Effector memory CD8-positive, alpha-beta T cell (primary cell): Measurements from ENCODE around the gene FAM89B.

Experiments used
- ATAC-seq: fragments of 150-1000 bp; cut with Tn5 transposase; replicated peaks from 2 replicates; pipeline ENCODE4 v1.10.0; 2021; ENCODE audit warnings: mild to moderate bottlenecking, moderate library complexity
- DNase-seq, 3 experiments: peaks; one replicate each; pipeline ENCODE4 v3.0.0; 2021
- H3K27ac Mint-ChIP-seq, 2 donors: one replicate each; pipeline ENCODE4 v1.8.0; 2022; ENCODE audit warnings: mild to moderate bottlenecking in 2 of 2, mixed read lengths in 2 of 2, moderate library complexity in 2 of 2
- H3K27me3 Mint-ChIP-seq, 2 donors: one replicate each; pipeline ENCODE4 v1.8.0; 2022; ENCODE audit warnings: mixed read lengths in 2 of 2
- H3K36me3 Mint-ChIP-seq: one replicate; pipeline ENCODE4 v1.8.0; 2022; ENCODE audit warnings: mild to moderate bottlenecking, moderate library complexity, mixed read lengths; ENCODE audit not compliant: insufficient read depth
- H3K4me1 Mint-ChIP-seq, 2 donors: one replicate each; pipeline ENCODE4 v1.8.0; 2022; ENCODE audit warnings: low read depth in 2 of 2, mixed read lengths in 2 of 2
- H3K4me3 Mint-ChIP-seq, 2 donors: one replicate each; pipeline ENCODE4 v1.8.0; 2022; ENCODE audit warnings: mild to moderate bottlenecking in 2 of 2, mixed read lengths in 2 of 2, moderate library complexity in 2 of 2
- H3K9me3 Mint-ChIP-seq, 2 donors: one replicate each; pipeline ENCODE4 v1.8.0; 2022; ENCODE audit warnings: mixed read lengths in 2 of 2

Gene FAM89B

DNA sequence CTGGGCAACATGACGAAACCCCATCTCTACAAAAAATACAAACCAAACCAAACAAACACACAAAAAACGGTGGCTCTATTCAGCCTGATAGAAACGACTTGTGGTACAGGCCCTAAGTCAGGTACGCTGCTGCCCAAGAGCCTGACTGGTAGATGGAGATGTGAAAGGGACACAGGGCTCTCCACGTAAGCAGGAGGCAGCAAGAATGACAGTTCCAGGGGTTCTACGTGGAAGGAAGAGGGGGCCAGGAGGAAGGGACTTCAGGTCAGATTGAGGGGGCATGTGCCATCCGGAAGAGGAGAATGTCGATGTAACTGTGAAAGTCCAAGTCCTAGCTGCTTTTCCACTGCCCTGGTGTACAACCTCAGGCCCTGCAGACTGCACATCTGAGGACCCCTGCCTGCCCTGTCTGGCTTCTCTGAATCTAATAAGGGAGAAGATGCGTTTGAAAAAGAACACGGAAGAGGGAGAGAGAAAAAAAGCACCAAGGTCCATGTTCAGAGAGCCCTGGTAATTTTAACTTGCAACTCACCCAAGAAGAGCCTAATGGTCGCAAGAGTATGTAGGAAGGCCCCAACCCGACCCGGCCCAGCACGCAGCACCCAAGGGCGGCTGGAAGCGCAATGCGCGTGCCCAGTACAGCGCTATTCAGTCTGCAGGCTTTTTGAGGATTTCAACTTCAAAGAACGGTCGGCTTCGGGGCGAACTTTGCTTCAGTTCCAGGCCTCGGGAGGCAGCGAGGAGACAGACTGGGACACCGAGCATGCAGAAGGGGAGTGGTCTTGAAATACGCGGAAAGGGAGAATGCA lies 3.0 kb upstream of the FAM89B start:
- H3K4me3 Mint-ChIP-seq = peak overlapping the region; percentile 98 to 99
- ATAC-seq = peak; percentile 18
- no peaks in the 10 kb centered on the region for H3K27me3 Mint-ChIP-seq
- peaks cover 63% of the 10 kb centered on the region for H3K36me3 Mint-ChIP-seq
- DNase-seq = no peak
- peak overlapping the region; percentile 98 to 99 for H3K27ac Mint-ChIP-seq
- H3K4me1 Mint-ChIP-seq = peaks cover 65 to 71% of the 10 kb centered on the region in 2 donors
- no peaks in the 10 kb centered on the region for H3K9me3 Mint-ChIP-seq

DNA sequence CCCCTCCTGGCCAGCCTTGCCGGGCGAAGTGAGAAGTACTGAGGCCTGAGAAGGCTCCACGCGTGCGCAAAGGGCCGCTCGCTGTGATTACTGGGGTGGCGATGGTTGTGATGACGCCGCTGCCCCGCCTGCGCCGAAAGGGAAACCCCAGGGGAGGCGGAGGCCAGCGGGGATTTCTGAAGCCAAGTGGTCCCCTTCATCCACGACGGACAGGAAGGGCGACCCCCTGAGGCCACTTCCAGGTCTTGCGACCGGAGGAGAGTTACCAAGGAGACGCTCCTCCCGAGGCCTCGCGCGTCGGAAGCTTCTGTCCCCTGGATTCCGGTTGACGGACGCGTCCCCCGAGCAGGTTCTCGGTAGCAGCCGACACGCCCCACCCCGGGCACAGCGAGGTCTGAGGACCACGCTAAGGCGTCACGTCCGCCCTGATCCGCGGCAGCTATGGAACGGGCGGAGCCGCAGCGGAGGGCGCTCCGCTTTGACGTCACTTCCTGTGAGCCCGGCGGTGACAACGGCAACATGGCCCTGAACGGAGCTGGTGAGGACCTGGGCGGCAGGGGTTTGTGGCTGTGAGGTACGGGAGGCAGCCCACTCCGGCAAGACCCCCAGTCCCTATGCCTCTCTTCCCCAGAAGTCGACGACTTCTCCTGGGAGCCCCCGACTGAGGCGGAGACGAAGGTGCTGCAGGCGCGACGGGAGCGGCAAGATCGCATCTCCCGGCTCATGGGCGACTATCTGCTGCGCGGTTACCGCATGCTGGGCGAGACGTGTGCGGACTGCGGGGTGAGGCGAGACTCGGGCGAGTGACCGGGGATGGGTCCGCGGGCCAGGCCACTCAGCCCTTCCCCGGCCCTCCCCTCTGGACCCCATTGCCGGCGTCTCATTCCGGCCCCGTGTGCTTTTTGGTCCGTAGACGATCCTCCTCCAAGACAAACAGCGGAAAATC lies 2.1 kb upstream of the FAM89B start, which contains the start of gene ZNRD2:
ZNRD2 (plus strand) TSS at position 505 of the 946 bp plus-strand sequence; CDS start at position 520, 15 bp downstream.
- peak; percentile 97 for DNase-seq
- peak; percentile 66 for ATAC-seq
- no peaks in the 10 kb centered on the region for H3K9me3 Mint-ChIP-seq
- peak within 1 kb of the TSS; percentile 98 to 99 for H3K27ac Mint-ChIP-seq
- no peaks in the 10 kb centered on the region for H3K27me3 Mint-ChIP-seq
- peak within 1 kb of the TSS; percentile 98 to 99 for H3K4me3 Mint-ChIP-seq
- H3K36me3 Mint-ChIP-seq = peaks cover 71% of the 10 kb centered on the region
- H3K4me1 Mint-ChIP-seq = peaks cover 68 to 71% of the 10 kb centered on the region in 2 donors

DNA sequence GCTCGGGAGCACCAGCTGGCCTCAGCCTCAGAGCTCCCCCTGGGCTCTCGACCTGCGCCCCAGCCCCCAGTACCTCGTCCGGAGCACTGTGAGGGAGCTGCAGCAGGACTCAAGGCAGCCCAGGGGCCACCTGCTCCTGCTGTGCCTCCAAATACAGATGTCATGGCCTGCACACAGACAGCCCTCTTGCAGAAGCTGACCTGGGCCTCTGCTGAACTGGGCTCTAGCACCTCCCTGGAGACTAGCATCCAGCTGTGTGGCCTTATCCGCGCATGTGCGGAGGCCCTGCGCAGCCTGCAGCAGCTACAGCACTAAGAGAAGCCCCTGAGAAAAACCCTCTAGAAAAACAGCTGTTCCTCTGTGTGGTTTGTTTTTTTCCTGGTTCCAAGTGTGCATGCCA lies 918 bp upstream of the FAM89B start:
- Mint-ChIP-seq H3K4me1 (peaks cover 59 to 63% of the 10 kb centered on the region in 2 donors), H3K36me3 (peaks cover 73% of the 10 kb centered on the region), H3K27me3 (no peaks in the 10 kb centered on the region), H3K4me3 (peak overlapping the region; percentile 98 to 99), H3K27ac (peak overlapping the region; percentile 98 to 99), H3K9me3 (no peaks in the 10 kb centered on the region)
- DNase-seq (no peak), ATAC-seq (no peak)

DNA sequence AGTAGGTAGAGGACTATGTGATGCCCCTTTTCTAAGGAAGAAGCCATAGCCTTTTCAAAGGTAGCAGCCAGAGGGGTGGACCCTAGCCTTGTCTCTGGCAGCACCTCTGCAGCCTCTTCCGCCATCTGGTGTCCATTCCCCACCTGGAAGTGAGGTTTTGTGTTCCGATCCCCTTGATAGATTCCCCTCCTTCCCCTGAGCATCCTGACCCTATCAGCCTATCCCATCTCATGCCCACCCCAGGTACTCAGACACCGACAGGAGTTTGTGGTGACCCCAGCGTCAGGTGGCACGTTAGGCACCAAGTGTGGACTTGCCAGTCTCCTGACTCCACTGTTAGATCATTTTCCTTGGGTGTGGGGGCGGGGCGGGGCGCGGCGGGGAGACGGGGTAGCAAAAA lies 398 bp upstream of the FAM89B start:
- Mint-ChIP-seq H3K9me3 (no peaks in the 10 kb centered on the region), H3K4me3 (peak overlapping the region; percentile 98 to 99), H3K4me1 (peaks cover 60 to 63% of the 10 kb centered on the region in 2 donors), H3K36me3 (peaks cover 79% of the 10 kb centered on the region), H3K27me3 (no peaks in the 10 kb centered on the region), H3K27ac (peak overlapping the region; percentile 91 to 99)
- DNase-seq (no peak), ATAC-seq (no peak)

DNA sequence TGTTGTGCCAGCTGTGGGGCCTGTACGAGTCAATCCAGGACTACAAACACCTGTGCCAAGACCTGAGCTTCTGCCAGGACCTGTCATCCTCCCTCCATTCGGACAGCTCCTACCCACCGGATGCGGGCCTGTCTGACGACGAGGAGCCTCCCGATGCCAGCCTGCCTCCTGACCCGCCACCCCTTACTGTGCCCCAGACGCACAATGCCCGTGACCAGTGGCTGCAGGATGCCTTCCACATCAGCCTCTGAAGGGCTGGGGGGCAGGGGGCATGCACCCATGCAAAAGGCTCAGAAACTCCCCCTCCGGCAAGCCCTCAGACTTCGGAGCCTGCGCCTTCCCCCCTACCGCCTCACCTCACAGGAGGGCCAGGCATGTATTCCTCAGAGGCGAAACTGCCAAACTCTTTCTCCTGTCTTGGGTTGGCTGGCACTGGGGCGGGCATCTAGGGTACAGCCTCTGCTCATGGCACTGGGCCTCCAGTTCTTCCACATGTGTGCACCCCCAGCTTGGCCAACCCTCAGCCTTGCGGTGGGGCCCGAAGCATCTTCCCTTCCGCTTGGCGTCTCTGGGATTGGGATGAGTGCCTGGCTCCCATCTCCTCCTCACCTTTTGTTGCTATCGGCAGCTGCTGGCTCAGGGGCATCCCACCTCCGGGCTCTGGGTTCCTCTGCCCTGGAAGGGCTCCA lies 1.2 kb downstream of the FAM89B start:
- peak overlapping the region; percentile 98 to 99 for H3K4me3 Mint-ChIP-seq
- peak overlapping the region; percentile 91 to 98 for H3K27ac Mint-ChIP-seq
- no peak for ATAC-seq
- H3K36me3 Mint-ChIP-seq = peaks cover 85% of the 10 kb centered on the region
- no peaks in the 10 kb centered on the region for H3K9me3 Mint-ChIP-seq
- H3K4me1 Mint-ChIP-seq = peaks cover 66 to 73% of the 10 kb centered on the region in 2 donors
- no peaks in the 10 kb centered on the region for H3K27me3 Mint-ChIP-seq
- peak in 1 of 3 experiments; percentile 18 for DNase-seq

DNA sequence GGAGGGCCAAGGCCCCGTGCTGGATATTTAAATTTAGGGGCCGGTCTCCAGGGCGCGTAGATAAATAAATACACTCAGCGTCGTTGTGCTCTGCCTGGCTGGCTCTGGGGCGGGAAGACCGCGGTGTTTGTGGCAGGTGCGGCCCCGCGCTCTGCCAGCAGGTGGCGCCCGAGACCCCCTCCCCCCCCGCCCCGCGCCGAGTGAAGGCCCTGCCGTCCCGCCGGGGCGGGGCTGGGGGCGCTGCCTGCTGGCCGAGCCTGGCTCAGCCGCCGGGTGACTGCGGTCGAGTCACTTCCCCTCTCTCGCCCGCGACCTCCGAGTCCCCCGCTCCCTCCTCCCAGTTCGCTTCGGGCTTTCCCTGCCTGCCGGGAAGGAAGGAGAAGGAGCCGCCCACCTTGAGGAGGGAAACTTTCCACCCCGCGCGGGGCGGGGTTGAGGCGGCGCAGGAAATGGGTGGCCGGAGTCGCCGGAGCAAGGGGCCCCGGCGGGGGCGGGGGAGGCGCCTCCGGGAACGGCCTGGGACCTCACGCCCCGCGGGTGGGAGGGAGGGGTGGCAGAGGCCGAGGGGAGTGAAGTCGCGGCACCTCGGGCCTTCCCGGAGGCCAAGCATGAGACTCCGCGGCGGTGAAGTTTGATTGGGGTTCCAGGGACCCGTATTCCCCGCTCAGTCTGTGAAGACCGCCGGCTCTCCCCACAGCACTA lies 1.9 kb downstream of the FAM89B start:
- H3K27me3 Mint-ChIP-seq = no peaks in the 10 kb centered on the region
- H3K4me3 Mint-ChIP-seq = peak overlapping the region; percentile 98 to 99
- DNase-seq = peak; percentile 81 to 85 (median 83)
- H3K36me3 Mint-ChIP-seq = peaks cover 84% of the 10 kb centered on the region
- H3K27ac Mint-ChIP-seq = peak overlapping the region; percentile 91 to 98
- ATAC-seq = peak; percentile 28
- no peaks in the 10 kb centered on the region for H3K9me3 Mint-ChIP-seq
- peaks cover 62 to 70% of the 10 kb centered on the region in 2 donors for H3K4me1 Mint-ChIP-seq

DNA sequence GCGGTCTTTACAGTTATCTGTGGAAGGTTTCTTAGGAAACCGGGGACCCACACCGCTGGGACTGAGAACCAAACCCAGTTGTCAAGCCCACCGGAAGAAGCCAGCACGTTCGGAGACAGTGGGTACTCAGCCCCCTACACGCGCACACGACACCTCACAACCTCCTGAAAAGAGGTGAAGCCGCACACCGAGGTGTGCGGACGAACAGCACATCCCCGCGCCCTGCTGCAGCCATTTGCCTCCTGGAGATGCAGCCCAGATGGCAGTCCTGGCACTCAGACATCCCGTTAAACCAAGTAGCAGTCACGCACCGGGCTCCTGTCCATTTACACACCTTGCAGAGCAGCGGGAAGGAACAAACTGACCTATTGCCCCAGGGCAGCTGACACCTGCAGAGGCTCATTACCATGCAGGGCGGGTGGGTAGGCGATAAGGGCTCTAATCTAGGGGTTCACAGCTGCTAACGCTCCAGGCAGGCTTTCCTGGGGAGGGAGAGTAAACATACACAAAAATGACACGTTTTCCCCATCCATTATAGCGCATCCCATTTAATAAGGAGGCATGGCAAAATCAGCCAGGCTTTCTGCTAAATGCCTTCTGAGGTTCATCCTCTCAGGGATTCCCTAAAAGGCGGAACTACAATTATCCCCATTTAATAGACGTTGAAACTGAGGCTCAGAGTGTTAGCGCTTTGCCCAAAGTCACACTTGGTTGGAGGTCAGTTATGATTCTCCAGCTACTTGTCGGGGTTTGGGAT lies 2.7 kb downstream of the FAM89B start:
- no peaks in the 10 kb centered on the region for H3K27me3 Mint-ChIP-seq
- peaks cover 84% of the 10 kb centered on the region for H3K36me3 Mint-ChIP-seq
- peak overlapping the region; percentile 91 to 98 for H3K27ac Mint-ChIP-seq
- ATAC-seq (peak; percentile 6), DNase-seq (no peak)
- peaks cover 60 to 66% of the 10 kb centered on the region in 2 donors for H3K4me1 Mint-ChIP-seq
- peak overlapping the region; percentile 98 to 99 for H3K4me3 Mint-ChIP-seq
- H3K9me3 Mint-ChIP-seq = no peaks in the 10 kb centered on the region

DNA sequence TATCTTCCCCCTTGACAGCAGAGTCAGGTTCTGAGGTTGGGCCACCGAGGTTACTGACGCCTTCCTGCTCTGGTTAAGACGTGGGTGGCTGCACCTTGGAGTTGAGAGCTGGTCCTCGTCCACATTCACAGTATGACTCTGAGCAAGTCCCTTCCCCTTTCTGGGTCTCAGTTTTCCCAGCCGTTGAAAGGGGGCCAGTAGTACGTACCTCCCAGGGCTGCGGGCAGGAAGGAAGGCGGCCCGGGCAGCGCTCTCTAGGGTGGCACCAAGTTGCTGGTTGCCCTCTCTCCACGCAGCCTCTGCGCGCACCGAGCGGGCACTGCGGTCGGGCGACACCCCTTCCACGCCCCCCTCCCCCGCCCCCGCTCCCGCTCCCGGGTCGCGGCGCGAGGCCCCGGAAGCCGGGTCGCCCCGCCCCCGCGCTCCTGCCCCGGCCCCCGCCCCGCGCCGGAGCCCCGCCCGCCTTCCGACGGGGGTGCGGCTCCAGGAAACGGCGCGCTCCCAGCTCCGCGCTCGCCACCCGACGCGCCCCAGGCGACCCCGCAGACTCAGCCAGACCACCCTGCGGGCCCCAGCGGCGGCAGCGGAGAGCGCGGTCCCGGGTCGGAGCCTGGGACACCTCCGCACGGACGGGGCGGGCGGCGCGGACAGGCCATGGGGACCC lies 3.4 kb downstream of the FAM89B start, which contains the start of gene EHBP1L1:
EHBP1L1 (plus strand) TSS at position 486 of the 664 bp plus-strand sequence. CDS start 250 bp downstream, outside the sequence.
- DNase-seq = peak; percentile 62 to 72 (median 63)
- peak within 1 kb of the TSS; percentile 91 to 98 for H3K27ac Mint-ChIP-seq
- H3K27me3 Mint-ChIP-seq = no peaks in the 10 kb centered on the region
- no peaks in the 10 kb centered on the region for H3K9me3 Mint-ChIP-seq
- peaks cover 58 to 62% of the 10 kb centered on the region in 2 donors for H3K4me1 Mint-ChIP-seq
- peak; percentile 34 for ATAC-seq
- H3K36me3 Mint-ChIP-seq = peaks cover 83% of the 10 kb centered on the region
- peak within 1 kb of the TSS; percentile 98 to 99 for H3K4me3 Mint-ChIP-seq

DNA sequence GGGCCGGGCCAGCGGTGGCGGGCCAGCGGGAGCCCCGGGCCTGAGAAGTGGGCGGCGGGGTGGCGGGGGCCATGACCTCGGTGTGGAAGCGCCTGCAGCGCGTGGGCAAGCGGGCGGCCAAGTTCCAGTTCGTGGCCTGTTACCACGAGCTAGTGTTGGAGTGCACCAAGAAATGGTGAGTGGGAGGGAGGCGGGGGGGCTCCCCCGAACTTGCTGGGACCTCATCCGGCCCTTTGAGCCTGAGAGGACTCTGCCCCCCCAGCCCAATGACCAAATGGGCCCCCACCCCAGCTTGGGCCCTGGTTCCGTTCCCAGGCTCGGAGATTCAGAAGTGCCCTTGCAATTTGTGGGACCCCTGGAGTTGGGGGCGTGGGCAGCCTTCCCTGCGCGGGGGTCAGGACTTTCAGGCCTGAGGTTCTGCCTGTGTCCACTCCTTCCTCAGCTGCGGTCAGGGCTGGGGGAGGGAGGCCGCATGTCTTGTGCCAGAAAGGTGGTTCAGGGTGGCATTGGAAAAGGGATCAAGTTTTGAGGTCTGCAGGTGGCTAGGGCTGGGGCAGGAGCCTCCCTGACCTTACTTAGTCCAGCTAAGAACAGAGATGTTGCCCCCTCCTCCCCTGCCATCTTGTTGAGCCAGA lies 4.0 kb downstream of the FAM89B start:
- Mint-ChIP-seq H3K27ac (peak overlapping the region; percentile 76 to 98), H3K4me3 (peak overlapping the region; percentile 86 to 87), H3K36me3 (peaks cover 82% of the 10 kb centered on the region), H3K9me3 (no peaks in the 10 kb centered on the region), H3K4me1 (peaks cover 51 to 59% of the 10 kb centered on the region in 2 donors), H3K27me3 (no peaks in the 10 kb centered on the region)
- DNase-seq (no peak), ATAC-seq (no peak)

DNA sequence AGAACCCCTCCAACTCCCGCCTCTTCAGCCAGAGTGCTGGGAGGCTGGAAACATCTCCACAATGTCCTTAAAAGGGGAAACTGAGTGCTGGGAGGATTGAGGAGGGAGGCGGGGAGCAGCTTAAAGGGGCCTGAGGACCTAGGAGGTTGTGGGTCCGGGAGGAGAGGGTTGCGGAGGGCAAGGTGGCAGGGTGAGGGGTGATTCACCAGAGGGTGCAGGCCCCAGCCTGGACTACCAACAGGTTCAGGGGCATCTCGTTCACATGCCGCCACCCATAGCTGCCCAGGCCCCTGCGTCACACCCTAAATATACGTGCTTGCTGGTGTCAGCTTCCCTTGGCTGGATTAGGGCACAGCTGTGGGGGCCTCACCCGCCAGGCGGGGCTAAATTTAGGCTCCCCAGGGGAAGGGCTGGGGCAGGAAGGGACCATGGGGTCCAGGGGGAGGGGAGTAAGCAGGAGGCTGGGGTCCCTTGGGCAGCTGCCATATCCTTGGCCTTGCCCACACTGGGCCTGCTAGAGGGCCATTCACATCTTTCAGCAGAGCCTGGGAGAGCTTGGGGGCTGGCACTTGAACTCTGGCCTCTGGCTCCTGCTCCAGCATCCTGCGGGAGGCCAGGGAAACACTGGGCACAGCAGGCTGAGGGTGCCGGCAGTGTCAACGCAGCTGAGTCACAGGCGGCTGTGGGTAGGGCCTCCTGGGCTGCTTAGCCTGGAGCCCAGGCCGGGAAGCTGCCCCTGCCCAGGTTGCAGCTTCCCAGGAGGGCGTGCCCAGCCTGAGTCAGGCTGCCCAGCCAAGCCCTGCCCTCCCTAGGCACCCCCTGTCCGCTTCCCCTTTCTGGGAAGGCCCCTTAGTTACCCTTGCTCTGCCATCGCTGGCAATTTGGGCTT lies 4.8 kb downstream of the FAM89B start:
- H3K4me1 Mint-ChIP-seq = peaks cover 49 to 52% of the 10 kb centered on the region in 2 donors
- peak in 1 of 3 experiments; percentile 37 for DNase-seq

More for the DNA sequence above, 4.8 kb downstream of the FAM89B start:
- peak; percentile 3 for ATAC-seq
- Mint-ChIP-seq H3K27ac (peak overlapping the region; percentile 76 to 98), H3K27me3 (no peaks in the 10 kb centered on the region), H3K4me3 (peak overlapping the region; percentile 86 to 87), H3K9me3 (no peaks in the 10 kb centered on the region), H3K36me3 (peaks cover 78% of the 10 kb centered on the region)
